Muscle of leg (tissue), 11 donors: Measurements from ENCODE around the gene CD81. TPM values are rescaled to one million over a fixed set of nuclear protein-coding genes. Genes with fewer than 3 reads are reported as not detected.
"Not testable (repeated sequence)": the region's sequence is repeated elsewhere in the genome, so short reads cannot be mapped to it uniquely, and the experiment has no call there.

Experiments used
- DNase-seq: peaks from one replicate; pipeline ENCODE4 v3.0.0; 2013
- H3K27ac ChIP-seq: one replicate; pipeline ENCODE4 v1.5.1; 2013; ENCODE audit warnings: mild to moderate bottlenecking, low read length, control low read depth
- H3K27me3 ChIP-seq: one replicate; pipeline ENCODE4 v1.6.1; 2013; ENCODE audit warnings: low read length; ENCODE audit not compliant: control insufficient read depth, insufficient read depth
- H3K36me3 ChIP-seq: one replicate; pipeline ENCODE4 v1.6.1; 2013; ENCODE audit warnings: low read length; ENCODE audit not compliant: control insufficient read depth, insufficient read depth
- H3K4me1 ChIP-seq: one replicate; pipeline ENCODE4 v1.6.1; 2013; ENCODE audit warnings: low read length; ENCODE audit not compliant: control insufficient read depth, insufficient read depth
- H3K4me3 ChIP-seq: one replicate; pipeline ENCODE4 v1.5.1; 2013; ENCODE audit warnings: low read length, control low read depth
- H3K9me3 ChIP-seq: replicated peaks from 2 replicates; pipeline ENCODE4 v1.6.1; 2013; ENCODE audit warnings: low read depth, low read length; ENCODE audit not compliant: control insufficient read depth
- WGBS: methylation state at CpG from one replicate; pipeline ENCODE4 v1.1.5; 2013; ENCODE audit warnings: missing lambda C conversion rate; ENCODE audit not compliant: insufficient coverage; 5-methylcytosine and 5-hydroxymethylcytosine counted together
- polyA plus RNA-seq, 8 donors: library from polyadenylated mRNA; unstranded; fragments of 120-200 nt; gene quantifications; one replicate each; pipeline versions ENCODE4 v1.2.1 to v1.2.3, GENCODE V29; 2013; ENCODE audit warnings: inconsistent platforms in 1 of 8, low replicate concordance in 1 of 8; ENCODE audit not compliant: insufficient read length in 8 of 8, insufficient read depth in 1 of 8
- total RNA-seq: library from RNA; stranded (reverse); fragments of 120-200 nt; gene quantifications from one replicate; pipeline ENCODE4 v1.2.4, GENCODE V29; 2013

Gene CD81
- total and polyA plus RNA-seq, 9 donors: 187 to 495 (median 426) TPM

GRCh38 chr11:2333486-2334205 lies 43.5 kb upstream of the CD81 start:
- H3K36me3 ChIP-seq, H3K4me3 ChIP-seq, H3K27me3 ChIP-seq, H3K27ac ChIP-seq, H3K4me1 ChIP-seq, H3K9me3 ChIP-seq, DNase-seq: not testable (repeated sequence)
- WGBS: no CpG with 5 or more reads among the region's 4 CpGs

- not testable (repeated sequence) for H3K27me3 ChIP-seq, H3K4me1 ChIP-seq, H3K9me3 ChIP-seq, H3K4me3 ChIP-seq, H3K36me3 ChIP-seq, H3K27ac ChIP-seq, DNase-seq
- WGBS: 93% methylated on average over 11 of the region's 18 CpGs
Observed at GRCh38 chr11:2335286-2335685, 41.8 kb upstream of the CD81 start.

- H3K27me3 ChIP-seq, H3K27ac ChIP-seq: not testable (repeated sequence)
- 76% methylated on average over 6 of the region's 8 CpGs for WGBS
Observed at GRCh38 chr11:2338760-2339159, 38.4 kb upstream of the CD81 start.

GRCh38 chr11:2342557-2342956 lies 34.6 kb upstream of the CD81 start:
- no peak overlapping the region for H3K4me3 ChIP-seq
- H3K36me3 ChIP-seq: no peaks in the 10 kb centered on the region
- 96% methylated on average over 3 of the region's 3 CpGs for WGBS
- H3K4me1 ChIP-seq: no peaks in the 10 kb centered on the region
- H3K27ac ChIP-seq: no peak overlapping the region
- no peak for DNase-seq
- H3K27me3 ChIP-seq: no peaks in the 10 kb centered on the region
- H3K9me3 ChIP-seq: peaks cover 3% of the 10 kb centered on the region

More at GRCh38 chr11:2338760-2339159, 38.4 kb upstream of the CD81 start:
- not testable (repeated sequence) for H3K4me3 ChIP-seq, H3K9me3 ChIP-seq, DNase-seq, H3K4me1 ChIP-seq, H3K36me3 ChIP-seq

GRCh38 chr11:2342981-2343380 lies 34.1 kb upstream of the CD81 start:
- WGBS: 75% methylated on average over 2 of the region's 5 CpGs
- Histone ChIP-seq H3K27me3 (no peaks in the 10 kb centered on the region), H3K4me3 (no peak overlapping the region), H3K4me1 (no peaks in the 10 kb centered on the region), H3K27ac (no peak overlapping the region), H3K9me3 (peaks cover 3% of the 10 kb centered on the region), H3K36me3 (no peaks in the 10 kb centered on the region)
- DNase-seq: no peak

- no peaks in the 10 kb centered on the region for H3K4me1 ChIP-seq
- no peaks in the 10 kb centered on the region for H3K36me3 ChIP-seq
- DNase-seq: no peak
- H3K27me3 ChIP-seq: no peaks in the 10 kb centered on the region
- peaks cover 3% of the 10 kb centered on the region for H3K9me3 ChIP-seq
- H3K4me3 ChIP-seq: no peak overlapping the region
- no peak overlapping the region for H3K27ac ChIP-seq
- 100% methylated on average over 1 of the region's 4 CpGs for WGBS
Observed at GRCh38 chr11:2343502-2343901, 33.6 kb upstream of the CD81 start.

- H3K27ac ChIP-seq: no peak overlapping the region
- H3K4me3 ChIP-seq: no peak overlapping the region
- WGBS: 100% methylated on average over 1 of the region's 2 CpGs
- H3K36me3 ChIP-seq: no peaks in the 10 kb centered on the region
- no peaks in the 10 kb centered on the region for H3K27me3 ChIP-seq
- no peak for DNase-seq
- no peaks in the 10 kb centered on the region for H3K4me1 ChIP-seq
- peaks cover 13% of the 10 kb centered on the region for H3K9me3 ChIP-seq
Observed at GRCh38 chr11:2345050-2345449, 32.1 kb upstream of the CD81 start.

- no peak overlapping the region for H3K4me3 ChIP-seq
Observed at GRCh38 chr11:2346014-2346413, 31.1 kb upstream of the CD81 start.

GRCh38 chr11:2346586-2347307 lies 30.4 kb upstream of the CD81 start:
- DNase-seq: no peak
- Histone ChIP-seq H3K4me1 (no peaks in the 10 kb centered on the region), H3K36me3 (no peaks in the 10 kb centered on the region), H3K4me3 (no peak overlapping the region), H3K27me3 (no peaks in the 10 kb centered on the region), H3K9me3 (peaks cover 14% of the 10 kb centered on the region), H3K27ac (no peak overlapping the region)
- 87% methylated on average over 9 of the region's 10 CpGs for WGBS

More at GRCh38 chr11:2346014-2346413, 31.1 kb upstream of the CD81 start:
- no peaks in the 10 kb centered on the region for H3K36me3 ChIP-seq
- no peak for DNase-seq
- H3K9me3 ChIP-seq: peaks cover 14% of the 10 kb centered on the region
- no peak overlapping the region for H3K27ac ChIP-seq
- H3K4me1 ChIP-seq: no peaks in the 10 kb centered on the region
- no peaks in the 10 kb centered on the region for H3K27me3 ChIP-seq
- 79% methylated on average over 3 of the region's 4 CpGs for WGBS

- no peak for DNase-seq
- Histone ChIP-seq H3K36me3 (no peaks in the 10 kb centered on the region), H3K9me3 (peaks cover 14% of the 10 kb centered on the region), H3K27ac (no peak overlapping the region), H3K27me3 (no peaks in the 10 kb centered on the region), H3K4me3 (no peak overlapping the region), H3K4me1 (no peaks in the 10 kb centered on the region)
- 96% methylated on average over 4 of the region's 9 CpGs for WGBS
Observed at GRCh38 chr11:2347308-2347830, 29.7 kb upstream of the CD81 start.
